ENCODE data around the gene PSMB3.

GRCh38 chr17:38749223-38750043 is 3.1 kb upstream of the PSMB3 start:
- TF ChIP-seq CTCF (IDR thresholded peaks at IDR 0.05; ENCODE audit: borderline replicate concordance, extremely low read depth, low read length, poor library complexity, severe bottlenecking) (no peak), EZH2 (IDR thresholded peaks at IDR 0.05; ENCODE audit: borderline replicate concordance, low read depth, low read length, severe bottlenecking) (no peak)

Measured in DND-41 (cell line).